ENCODE data around the gene IDH3G.

DNA sequence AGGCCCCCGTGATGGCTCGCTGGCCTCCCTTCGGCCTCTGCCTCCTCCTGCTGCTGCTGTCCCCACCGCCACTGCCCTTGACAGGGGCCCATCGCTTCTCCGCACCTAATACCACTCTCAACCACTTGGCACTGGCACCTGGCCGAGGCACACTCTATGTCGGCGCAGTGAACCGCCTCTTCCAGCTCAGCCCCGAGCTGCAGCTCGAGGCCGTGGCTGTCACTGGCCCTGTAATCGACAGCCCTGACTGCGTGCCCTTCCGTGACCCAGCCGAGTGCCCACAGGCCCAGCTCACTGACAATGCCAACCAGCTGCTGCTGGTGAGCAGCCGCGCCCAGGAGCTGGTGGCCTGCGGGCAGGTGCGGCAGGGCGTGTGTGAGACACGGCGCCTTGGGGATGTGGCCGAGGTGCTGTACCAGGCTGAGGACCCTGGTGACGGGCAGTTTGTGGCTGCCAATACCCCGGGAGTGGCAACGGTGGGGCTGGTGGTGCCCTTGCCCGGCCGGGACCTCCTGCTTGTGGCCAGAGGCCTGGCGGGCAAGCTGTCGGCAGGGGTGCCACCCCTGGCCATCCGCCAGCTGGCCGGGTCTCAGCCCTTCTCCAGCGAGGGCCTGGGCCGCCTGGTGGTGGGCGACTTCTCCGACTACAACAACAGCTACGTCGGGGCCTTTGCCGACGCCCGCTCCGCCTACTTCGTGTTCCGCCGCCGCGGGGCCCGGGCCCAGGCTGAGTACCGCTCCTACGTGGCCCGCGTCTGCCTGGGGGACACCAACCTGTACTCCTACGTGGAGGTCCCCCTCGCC is 27.1 kb downstream of the IDH3G start:
- TF ChIP-seq POLR2AphosphoS5 (IDR thresholded peaks at IDR 0.05; ENCODE audit: borderline replicate concordance, low read depth, low read length) = no peak
- TF ChIP-seq EZH2 (IDR thresholded peaks at IDR 0.05) = no peak
